Colonic mucosa (tissue), 4 donors: ENCODE data around the gene TAS1R2. TPM values are rescaled to one million over a fixed set of nuclear protein-coding genes. Genes with fewer than 3 reads are reported as not detected.
A peak's percentile ranks its signal among the peaks of the same experiment; 100 is the strongest.

Source experiments
- DNase-seq: peaks from one replicate; pipeline ENCODE4 v3.0.0-alpha.2; 2020
- H3K27ac ChIP-seq: fragments of 200-600 bp; one replicate; pipeline ENCODE4 v1.8.0; 2021
- H3K27me3 ChIP-seq: fragments of 200-600 bp; one replicate; pipeline ENCODE4 v1.8.0; 2021
- H3K36me3 ChIP-seq: fragments of 200-600 bp; one replicate; pipeline ENCODE4 v1.8.0; 2021
- H3K4me1 ChIP-seq: fragments of 200-600 bp; one replicate; pipeline ENCODE4 v1.8.0; 2021; ENCODE audit warnings: mild to moderate bottlenecking
- H3K4me3 ChIP-seq: fragments of 200-600 bp; one replicate; pipeline ENCODE4 v1.8.0; 2021
- H3K9ac ChIP-seq, 2 donors: one replicate each; pipeline ENCODE4 v1.7.0; 2013; ENCODE audit warnings: control low read depth in 2 of 2, low read depth in 2 of 2, low read length in 2 of 2
- H3K9me3 ChIP-seq: fragments of 200-600 bp; one replicate; pipeline ENCODE4 v1.8.0; 2021
- intact Hi-C: fragments of 100-400 bp; cut with DNase I; formaldehyde crosslinking; loops from one replicate; pipeline ENCODE4 v1.14.1; 2022
- total RNA-seq, 2 donors: library from RNA; stranded (reverse); fragmentation: NEBNext Ultra II Directional in 1 of 2; extraction: Animal tissue kit (Norgen Biotek cat#: 25700) in 1 of 2; gene quantifications; one replicate each; pipeline ENCODE4 v1.2.1, GENCODE V29; 2021
- TF ChIP-seq, protein P1 (sequence below): fragments of 200-600 bp; IDR thresholded peaks from one replicate; pipeline ENCODE4 v1.8.0; 2022; ENCODE audit warnings: antibody characterized with exemption, mild to moderate bottlenecking
- donor health status: healthy.
- donor health status: DM: no; HTN: no; CAD: no.
- donor health status: DM: no; HTN: no; CAD: no.

The TAS1R2 gene
- total RNA-seq, 2 donors from 2014 or later, result not detected

DNA sequence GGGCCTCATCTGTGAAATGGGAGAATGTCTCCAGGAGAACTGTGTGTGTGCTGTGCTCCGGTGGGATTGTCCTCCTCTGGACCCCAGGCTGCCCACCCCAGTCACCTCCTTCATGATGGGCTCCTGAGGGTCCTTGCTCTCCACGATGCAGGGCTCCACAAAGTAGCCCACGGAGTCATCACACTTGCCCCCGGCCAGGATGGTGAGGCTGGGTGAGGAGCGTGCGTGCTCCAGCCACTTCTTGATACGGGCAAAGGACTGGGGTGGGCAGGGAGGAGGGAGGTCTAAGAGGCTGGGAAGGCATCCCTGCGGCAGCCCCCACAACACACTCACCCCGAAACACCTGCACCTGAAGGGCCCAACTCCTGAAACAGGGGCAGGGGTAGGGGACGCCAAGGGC is 16.8 kb upstream of the TAS1R2 start:
- Histone ChIP-seq H3K27ac (no peak overlapping the region), H3K4me1 (peaks cover 5% of the 10 kb centered on the region), H3K27me3 (no peaks in the 10 kb centered on the region), H3K36me3 (no peaks in the 10 kb centered on the region), H3K4me3 (no peak overlapping the region), H3K9ac (no peak overlapping the region), H3K9me3 (no peaks in the 10 kb centered on the region)
- intact Hi-C loops, result loop anchor here (5.0 kb wide), 1 partner anchor 279 kb away; no protein-coding TSS in a partner anchor
- TF ChIP-seq, protein P1, sequence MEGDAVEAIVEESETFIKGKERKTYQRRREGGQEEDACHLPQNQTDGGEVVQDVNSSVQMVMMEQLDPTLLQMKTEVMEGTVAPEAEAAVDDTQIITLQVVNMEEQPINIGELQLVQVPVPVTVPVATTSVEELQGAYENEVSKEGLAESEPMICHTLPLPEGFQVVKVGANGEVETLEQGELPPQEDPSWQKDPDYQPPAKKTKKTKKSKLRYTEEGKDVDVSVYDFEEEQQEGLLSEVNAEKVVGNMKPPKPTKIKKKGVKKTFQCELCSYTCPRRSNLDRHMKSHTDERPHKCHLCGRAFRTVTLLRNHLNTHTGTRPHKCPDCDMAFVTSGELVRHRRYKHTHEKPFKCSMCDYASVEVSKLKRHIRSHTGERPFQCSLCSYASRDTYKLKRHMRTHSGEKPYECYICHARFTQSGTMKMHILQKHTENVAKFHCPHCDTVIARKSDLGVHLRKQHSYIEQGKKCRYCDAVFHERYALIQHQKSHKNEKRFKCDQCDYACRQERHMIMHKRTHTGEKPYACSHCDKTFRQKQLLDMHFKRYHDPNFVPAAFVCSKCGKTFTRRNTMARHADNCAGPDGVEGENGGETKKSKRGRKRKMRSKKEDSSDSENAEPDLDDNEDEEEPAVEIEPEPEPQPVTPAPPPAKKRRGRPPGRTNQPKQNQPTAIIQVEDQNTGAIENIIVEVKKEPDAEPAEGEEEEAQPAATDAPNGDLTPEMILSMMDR, result no peak
- no peak for DNase-seq

DNA sequence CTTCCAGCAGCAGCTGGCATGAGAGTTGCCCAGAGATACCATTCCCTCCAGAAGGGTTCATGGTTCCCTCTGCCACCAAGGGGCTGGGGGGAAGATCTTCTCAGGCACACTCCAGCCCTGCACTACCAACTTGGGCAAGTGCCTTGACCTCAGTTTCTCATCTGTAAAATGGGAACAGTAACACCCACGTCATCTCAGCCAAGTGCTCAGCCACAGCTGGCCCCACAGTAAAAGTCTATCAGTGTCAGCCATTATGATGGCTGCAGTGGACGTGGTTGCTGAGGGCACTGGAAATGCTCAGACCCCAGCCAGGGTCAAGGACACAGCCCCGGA is 16.3 kb upstream of the TAS1R2 start:
- H3K9me3 ChIP-seq, result no peaks in the 10 kb centered on the region
- H3K9ac ChIP-seq, result no peak overlapping the region
- no peak for DNase-seq
- TF ChIP-seq, protein P1, result no peak
- H3K4me3 ChIP-seq, result no peak overlapping the region
- peaks cover 5% of the 10 kb centered on the region for H3K4me1 ChIP-seq
- H3K27me3 ChIP-seq, result no peaks in the 10 kb centered on the region
- no peak overlapping the region for H3K27ac ChIP-seq
- intact Hi-C loops, result loop anchor here (5.0 kb wide), 1 partner anchor 278 kb away; no protein-coding TSS in a partner anchor
- no peaks in the 10 kb centered on the region for H3K36me3 ChIP-seq

DNA sequence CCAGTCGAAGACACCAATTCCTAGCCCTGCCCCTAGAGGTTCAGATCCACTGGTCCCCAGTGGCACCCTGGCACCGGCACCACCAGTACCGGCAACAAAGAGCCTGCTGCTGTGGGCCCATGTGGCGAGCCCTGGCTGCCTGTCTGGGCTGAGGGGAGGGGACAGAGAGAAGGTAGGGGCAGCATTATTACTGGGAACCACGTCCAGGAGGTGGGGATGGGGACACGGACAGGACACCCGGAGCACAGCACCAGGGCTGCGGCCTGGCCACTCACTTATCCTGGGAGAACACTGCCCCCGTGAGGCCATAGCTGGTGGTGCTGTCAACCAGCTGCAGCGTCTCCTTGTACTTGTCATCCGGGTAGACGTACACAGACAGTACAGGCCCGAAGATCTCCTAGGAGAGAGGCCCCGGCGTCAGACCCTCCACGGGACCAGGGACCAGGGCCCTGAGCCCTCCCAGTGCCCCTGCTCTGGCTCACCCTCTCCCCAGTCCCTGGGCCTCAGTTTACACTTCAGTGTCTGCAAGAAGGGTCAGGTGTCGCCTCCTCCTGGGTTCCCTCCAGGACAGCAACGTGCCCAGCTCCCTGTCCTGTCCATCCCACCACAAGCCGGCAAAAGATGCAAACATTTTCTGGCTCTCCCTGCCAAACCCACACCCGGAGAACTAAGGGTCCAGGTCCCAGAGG is 15.8 kb upstream of the TAS1R2 start:
- Histone ChIP-seq H3K27ac (no peak overlapping the region), H3K4me3 (no peak overlapping the region), H3K9ac (no peak overlapping the region), H3K27me3 (no peaks in the 10 kb centered on the region), H3K9me3 (no peaks in the 10 kb centered on the region), H3K36me3 (no peaks in the 10 kb centered on the region), H3K4me1 (peaks cover 5% of the 10 kb centered on the region)
- DNase-seq, result peak; percentile 85
- TF ChIP-seq, protein P1, result peak; percentile 78
- intact Hi-C loops, result loop anchor here (5.0 kb wide), 1 partner anchor 278 kb away; no protein-coding TSS in a partner anchor

DNA sequence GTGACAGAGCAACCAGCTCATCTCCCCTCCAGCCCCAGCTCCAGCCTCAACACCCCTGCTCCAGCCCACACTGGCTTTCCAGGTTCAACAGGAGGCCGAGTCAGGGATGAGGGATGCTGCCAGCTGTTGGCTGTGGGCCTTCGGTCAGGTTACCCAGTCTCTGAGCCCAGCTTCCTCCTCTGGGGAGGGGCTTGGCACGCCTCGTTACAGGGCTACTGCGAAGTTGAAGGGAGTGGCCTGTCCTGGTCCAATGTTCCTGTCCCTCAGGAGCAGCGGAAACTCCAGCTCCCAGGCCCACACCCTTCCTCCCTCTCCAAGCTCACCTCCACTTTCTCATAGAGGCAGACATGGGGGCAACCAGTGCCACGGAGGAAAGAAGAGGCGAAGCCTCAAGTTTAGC is 15.1 kb upstream of the TAS1R2 start:
- Histone ChIP-seq H3K27ac (no peak overlapping the region), H3K9me3 (no peaks in the 10 kb centered on the region), H3K9ac (no peak overlapping the region), H3K4me3 (no peak overlapping the region), H3K36me3 (no peaks in the 10 kb centered on the region), H3K27me3 (no peaks in the 10 kb centered on the region), H3K4me1 (peaks cover 5% of the 10 kb centered on the region)
- intact Hi-C loops, result no loop called here
- DNase-seq, result peak; percentile 41
- TF ChIP-seq, protein P1, result no peak

DNA sequence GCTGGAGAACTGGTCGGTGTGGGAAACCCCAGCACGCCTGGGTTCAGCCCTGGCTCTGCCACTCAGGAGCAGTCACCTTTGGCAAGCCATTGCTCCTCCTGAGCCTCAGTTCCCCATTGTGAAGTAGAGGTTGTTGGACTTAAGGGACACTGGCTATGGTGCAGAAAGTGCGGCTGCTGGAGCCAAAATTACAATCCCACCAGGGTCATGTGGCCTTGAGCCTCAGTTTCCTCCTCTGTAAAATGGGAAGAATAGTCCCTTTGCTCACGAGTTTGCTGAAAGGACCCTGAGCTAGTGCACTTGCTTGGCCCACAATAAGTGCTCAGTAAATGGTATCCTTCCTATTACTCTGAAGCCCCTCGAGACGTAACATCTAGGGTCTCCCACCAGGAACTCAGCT is 14.6 kb upstream of the TAS1R2 start:
- no peak for DNase-seq
- intact Hi-C loops, result no loop called here
- H3K4me1 ChIP-seq, result peaks cover 5% of the 10 kb centered on the region
- no peak overlapping the region for H3K27ac ChIP-seq
- no peaks in the 10 kb centered on the region for H3K9me3 ChIP-seq
- no peaks in the 10 kb centered on the region for H3K27me3 ChIP-seq
- H3K36me3 ChIP-seq, result no peaks in the 10 kb centered on the region
- TF ChIP-seq, protein P1, result no peak
- H3K9ac ChIP-seq, result no peak overlapping the region
- no peak overlapping the region for H3K4me3 ChIP-seq
